K562 (cell line): ENCODE data around the gene N4BP2. TPM values are rescaled to one million over a fixed set of nuclear protein-coding genes. Genes with fewer than 3 reads are reported as not detected.
A peak's percentile ranks its signal among the peaks of the same experiment; 100 is the strongest.

Experiments
- EGR1 ChIP-seq: fragments of 450-650 bp; conservative IDR thresholded peaks from 2 replicates; pipeline ENCODE4 v1.6.1; 2017; ENCODE audit warnings: mild to moderate bottlenecking
- EZH2 ChIP-seq: IDR thresholded peaks from 2 replicates; pipeline ENCODE4 v1.6.1; 2012; ENCODE audit warnings: low read depth, mild to moderate bottlenecking, inconsistent platforms, low read length, borderline replicate concordance
- FOS ChIP-seq: IDR thresholded peaks from 3 replicates; pipeline ENCODE4 v1.6.1; 2011; ENCODE audit not compliant: insufficient read length; ENCODE audit errors: extremely low read depth
- FOSL1 ChIP-seq: fragments of 200-800 bp; sonication (Bioruptor generic); conservative IDR thresholded peaks from 2 replicates; pipeline ENCODE4 v1.6.1; 2016; ENCODE audit warnings: missing genetic modification characterization, missing compliant biosample characterization
- FOXJ2 ChIP-seq: fragments of 200-800 bp; sonication (Bioruptor generic); IDR thresholded peaks from 2 replicates; pipeline ENCODE4 v1.6.1; 2016; ENCODE audit warnings: missing genetic modification characterization, missing compliant biosample characterization
- MCM3 ChIP-seq: fragments of 450-650 bp; IDR thresholded peaks from 2 replicates; pipeline ENCODE4 v1.6.1; 2016
- PPARD ChIP-seq: fragments of 250-450 bp; sonication (Bioruptor Pico); IDR thresholded peaks from 2 replicates; pipeline ENCODE4 v1.8.0; 2022; ENCODE audit warnings: inconsistent platforms, mild to moderate bottlenecking, moderate library complexity
- TCF3 ChIP-seq: sonication (generic); formaldehyde crosslinking; IDR thresholded peaks from 2 replicates; pipeline ENCODE4 v1.4.0; 2020; ENCODE audit warnings: mild to moderate bottlenecking, missing genetic modification reagents
- TEAD2 ChIP-seq: fragments of 450-650 bp; IDR thresholded peaks from 2 replicates; pipeline ENCODE4 v1.6.1; 2016; ENCODE audit warnings: missing genetic modification characterization, control low read depth, missing compliant biosample characterization
- TFAM ChIP-seq: fragments of 250-450 bp; sonication (Bioruptor Pico); conservative IDR thresholded peaks from 2 replicates; pipeline ENCODE4 v1.5.0; 2021; ENCODE audit warnings: mild to moderate bottlenecking, moderate library complexity
- ZZZ3 ChIP-seq: fragments of 450-650 bp; IDR thresholded peaks from 2 replicates; pipeline ENCODE4 v1.6.1; 2016; ENCODE audit warnings: antibody characterized with exemption, mild to moderate bottlenecking, moderate library complexity
- polyA plus RNA-seq, 8 experiments: library from polyadenylated mRNA; depleted of rRNA in 4 of 8; stranded (reverse) in 5 of 8; unstranded in 3 of 8; fragments of >200 nt; fragmentation: Nextera tagmentation in 2 of 8; fragmentation: Illumina TruSeq in 1 of 8; extraction: Ambion mirVana in 2 of 8; extraction: Trizol in 1 of 8; gene quantifications; 2 replicates each; pipeline versions ENCODE4 v1.2.1 to v1.2.3, GENCODE V29; 2011 to 2014; ENCODE audit warnings: inconsistent platforms in 1 of 8, missing spikeins in 1 of 8
- total RNA-seq, 7 experiments: library from RNA; depleted of rRNA in 6 of 7; stranded (reverse); fragments of >200 nt in 6 of 7; fragmentation: Illumina TruSeq in 2 of 7; extraction: Trizol in 2 of 7; gene quantifications; 2 replicates each; pipeline versions ENCODE4 v1.2.1 to v1.2.3, GENCODE V29; 2011 to 2021; ENCODE audit warnings: low replicate concordance in 1 of 7
- TF ChIP-seq, protein P1 (sequence below): fragments of 450-650 bp; IDR thresholded peaks from 2 replicates; pipeline ENCODE4 v1.6.1; 2016; ENCODE audit warnings: antibody characterized with exemption
- TF ChIP-seq, protein P2 (sequence below), 2 experiments: fragments of 450-650 bp in 1 of 2; IDR thresholded peaks; 2 replicates each; pipeline ENCODE4 v1.6.1; 2011 to 2017; ENCODE audit warnings: low read depth in 2 of 2, antibody characterized with exemption in 1 of 2, borderline replicate concordance in 1 of 2, low read length in 1 of 2, mild to moderate bottlenecking in 1 of 2, mixed read lengths in 1 of 2; ENCODE audit not compliant: control insufficient read depth in 1 of 2
- TF ChIP-seq, protein P3 (sequence below): sonication (generic); formaldehyde crosslinking; IDR thresholded peaks from 2 replicates; pipeline ENCODE4 v1.8.0; 2022; ENCODE audit warnings: mild to moderate bottlenecking, missing genetic modification reagents, borderline replicate concordance
- TF ChIP-seq, protein P4 (sequence below): sonication (generic); formaldehyde crosslinking; IDR thresholded peaks from 2 replicates; pipeline ENCODE4 v1.8.1; 2023; ENCODE audit warnings: mild to moderate bottlenecking, missing genetic modification reagents
- TF ChIP-seq, protein P5 (sequence below): fragments of 250-450 bp; sonication (Bioruptor Pico); IDR thresholded peaks from 2 replicates; pipeline ENCODE4 v1.5.1; 2021; ENCODE audit warnings: mild to moderate bottlenecking

The N4BP2 gene
- total and polyA plus RNA-seq, 9 of the 15 experiments (the other 6 are each of a cell fraction or from before 2014, with no cell fraction given): 2.7 to 12.6 (median 7.6) TPM

DNA sequence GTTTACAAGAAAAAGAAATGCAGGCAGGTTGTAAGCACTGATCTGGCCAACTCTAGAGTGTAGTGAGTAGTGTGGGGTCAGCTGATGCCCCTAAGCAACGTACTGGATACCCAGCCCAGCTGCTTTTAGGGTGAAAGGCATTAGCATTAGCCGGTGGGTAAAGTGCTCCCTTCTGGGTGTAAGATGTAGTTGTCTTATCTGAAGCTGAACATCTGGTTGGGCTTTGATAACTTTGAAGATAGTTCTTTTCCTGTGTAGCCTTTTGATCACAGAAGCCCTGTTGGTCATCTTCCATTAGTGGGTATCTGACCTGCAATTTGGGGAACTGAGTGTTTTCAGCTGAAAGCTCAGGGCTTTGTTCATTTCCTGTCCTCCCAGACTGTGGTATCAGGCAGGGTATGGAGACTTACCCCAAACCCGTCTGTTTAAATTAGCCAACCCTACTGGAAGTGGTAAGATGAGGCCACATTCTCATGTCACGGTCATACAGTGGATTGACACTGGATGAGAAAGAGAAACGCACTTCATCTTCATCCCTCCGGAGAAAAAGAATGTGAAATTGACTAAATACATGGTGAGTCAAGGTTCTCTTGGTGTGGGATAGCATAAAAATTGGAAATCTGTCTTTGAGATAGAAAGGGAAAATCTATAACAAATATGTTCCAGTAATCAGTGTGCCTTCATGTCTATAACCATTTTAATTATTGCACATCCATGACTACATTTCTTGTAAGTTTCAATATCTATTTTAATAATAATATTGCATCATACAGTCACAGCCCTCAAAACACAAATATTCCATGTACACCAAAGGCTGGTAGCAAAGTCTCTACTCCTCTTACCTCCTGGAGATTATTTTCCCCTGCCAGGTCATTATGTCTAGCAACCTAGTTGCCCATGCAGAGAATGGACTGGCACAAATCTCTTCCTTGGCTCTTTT is 148.9 kb downstream of the N4BP2 start (continued):
- TF ChIP-seq, protein P1, sequence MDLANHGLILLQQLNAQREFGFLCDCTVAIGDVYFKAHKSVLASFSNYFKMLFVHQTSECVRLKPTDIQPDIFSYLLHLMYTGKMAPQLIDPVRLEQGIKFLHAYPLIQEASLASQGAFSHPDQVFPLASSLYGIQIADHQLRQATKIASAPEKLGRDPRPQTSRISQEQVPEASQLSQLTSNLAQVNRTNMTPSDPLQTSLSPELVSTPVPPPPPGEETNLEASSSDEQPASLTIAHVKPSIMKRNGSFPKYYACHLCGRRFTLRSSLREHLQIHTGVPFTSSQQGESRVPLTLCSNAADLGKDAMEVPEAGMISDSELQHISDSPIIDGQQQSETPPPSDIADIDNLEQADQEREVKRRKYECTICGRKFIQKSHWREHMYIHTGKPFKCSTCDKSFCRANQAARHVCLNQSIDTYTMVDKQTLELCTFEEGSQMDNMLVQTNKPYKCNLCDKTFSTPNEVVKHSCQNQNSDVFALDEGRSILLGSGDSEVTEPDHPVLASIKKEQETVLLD: peak; percentile 25; the same call in 1 of the 2 replicates
- TF ChIP-seq, protein P2, sequence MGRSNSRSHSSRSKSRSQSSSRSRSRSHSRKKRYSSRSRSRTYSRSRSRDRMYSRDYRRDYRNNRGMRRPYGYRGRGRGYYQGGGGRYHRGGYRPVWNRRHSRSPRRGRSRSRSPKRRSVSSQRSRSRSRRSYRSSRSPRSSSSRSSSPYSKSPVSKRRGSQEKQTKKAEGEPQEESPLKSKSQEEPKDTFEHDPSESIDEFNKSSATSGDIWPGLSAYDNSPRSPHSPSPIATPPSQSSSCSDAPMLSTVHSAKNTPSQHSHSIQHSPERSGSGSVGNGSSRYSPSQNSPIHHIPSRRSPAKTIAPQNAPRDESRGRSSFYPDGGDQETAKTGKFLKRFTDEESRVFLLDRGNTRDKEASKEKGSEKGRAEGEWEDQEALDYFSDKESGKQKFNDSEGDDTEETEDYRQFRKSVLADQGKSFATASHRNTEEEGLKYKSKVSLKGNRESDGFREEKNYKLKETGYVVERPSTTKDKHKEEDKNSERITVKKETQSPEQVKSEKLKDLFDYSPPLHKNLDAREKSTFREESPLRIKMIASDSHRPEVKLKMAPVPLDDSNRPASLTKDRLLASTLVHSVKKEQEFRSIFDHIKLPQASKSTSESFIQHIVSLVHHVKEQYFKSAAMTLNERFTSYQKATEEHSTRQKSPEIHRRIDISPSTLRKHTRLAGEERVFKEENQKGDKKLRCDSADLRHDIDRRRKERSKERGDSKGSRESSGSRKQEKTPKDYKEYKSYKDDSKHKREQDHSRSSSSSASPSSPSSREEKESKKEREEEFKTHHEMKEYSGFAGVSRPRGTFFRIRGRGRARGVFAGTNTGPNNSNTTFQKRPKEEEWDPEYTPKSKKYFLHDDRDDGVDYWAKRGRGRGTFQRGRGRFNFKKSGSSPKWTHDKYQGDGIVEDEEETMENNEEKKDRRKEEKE (IDR thresholded peaks at IDR 0.05; ENCODE audit: borderline replicate concordance in 1 of 2, control insufficient read depth in 1 of 2, low read depth in 2 of 2, low read length in 1 of 2): no peak
- peak; percentile 58 for TF ChIP-seq FOSL1
- TF ChIP-seq TEAD2 (tag): no peak
- TF ChIP-seq PPARD: no peak
- TF ChIP-seq TFAM (CRISPR knock-in tag): no peak
- no peak for TF ChIP-seq ZZZ3
- no peak for TF ChIP-seq EGR1
- no peak for TF ChIP-seq FOXJ2 (tag)
- TF ChIP-seq MCM3: no peak
- TF ChIP-seq, protein P3, sequence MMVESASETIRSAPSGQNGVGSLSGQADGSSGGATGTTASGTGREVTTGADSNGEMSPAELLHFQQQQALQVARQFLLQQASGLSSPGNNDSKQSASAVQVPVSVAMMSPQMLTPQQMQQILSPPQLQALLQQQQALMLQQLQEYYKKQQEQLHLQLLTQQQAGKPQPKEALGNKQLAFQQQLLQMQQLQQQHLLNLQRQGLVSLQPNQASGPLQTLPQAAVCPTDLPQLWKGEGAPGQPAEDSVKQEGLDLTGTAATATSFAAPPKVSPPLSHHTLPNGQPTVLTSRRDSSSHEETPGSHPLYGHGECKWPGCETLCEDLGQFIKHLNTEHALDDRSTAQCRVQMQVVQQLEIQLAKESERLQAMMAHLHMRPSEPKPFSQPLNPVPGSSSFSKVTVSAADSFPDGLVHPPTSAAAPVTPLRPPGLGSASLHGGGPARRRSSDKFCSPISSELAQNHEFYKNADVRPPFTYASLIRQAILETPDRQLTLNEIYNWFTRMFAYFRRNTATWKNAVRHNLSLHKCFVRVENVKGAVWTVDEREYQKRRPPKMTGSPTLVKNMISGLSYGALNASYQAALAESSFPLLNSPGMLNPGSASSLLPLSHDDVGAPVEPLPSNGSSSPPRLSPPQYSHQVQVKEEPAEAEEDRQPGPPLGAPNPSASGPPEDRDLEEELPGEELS (CRISPR knock-in tag): no peak
- no peak for TF ChIP-seq EZH2
- TF ChIP-seq TCF3 (CRISPR knock-in tag): peak; percentile 75
- TF ChIP-seq, protein P4, sequence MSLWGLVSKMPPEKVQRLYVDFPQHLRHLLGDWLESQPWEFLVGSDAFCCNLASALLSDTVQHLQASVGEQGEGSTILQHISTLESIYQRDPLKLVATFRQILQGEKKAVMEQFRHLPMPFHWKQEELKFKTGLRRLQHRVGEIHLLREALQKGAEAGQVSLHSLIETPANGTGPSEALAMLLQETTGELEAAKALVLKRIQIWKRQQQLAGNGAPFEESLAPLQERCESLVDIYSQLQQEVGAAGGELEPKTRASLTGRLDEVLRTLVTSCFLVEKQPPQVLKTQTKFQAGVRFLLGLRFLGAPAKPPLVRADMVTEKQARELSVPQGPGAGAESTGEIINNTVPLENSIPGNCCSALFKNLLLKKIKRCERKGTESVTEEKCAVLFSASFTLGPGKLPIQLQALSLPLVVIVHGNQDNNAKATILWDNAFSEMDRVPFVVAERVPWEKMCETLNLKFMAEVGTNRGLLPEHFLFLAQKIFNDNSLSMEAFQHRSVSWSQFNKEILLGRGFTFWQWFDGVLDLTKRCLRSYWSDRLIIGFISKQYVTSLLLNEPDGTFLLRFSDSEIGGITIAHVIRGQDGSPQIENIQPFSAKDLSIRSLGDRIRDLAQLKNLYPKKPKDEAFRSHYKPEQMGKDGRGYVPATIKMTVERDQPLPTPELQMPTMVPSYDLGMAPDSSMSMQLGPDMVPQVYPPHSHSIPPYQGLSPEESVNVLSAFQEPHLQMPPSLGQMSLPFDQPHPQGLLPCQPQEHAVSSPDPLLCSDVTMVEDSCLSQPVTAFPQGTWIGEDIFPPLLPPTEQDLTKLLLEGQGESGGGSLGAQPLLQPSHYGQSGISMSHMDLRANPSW (CRISPR knock-in tag): no peak
- TF ChIP-seq, protein P5, sequence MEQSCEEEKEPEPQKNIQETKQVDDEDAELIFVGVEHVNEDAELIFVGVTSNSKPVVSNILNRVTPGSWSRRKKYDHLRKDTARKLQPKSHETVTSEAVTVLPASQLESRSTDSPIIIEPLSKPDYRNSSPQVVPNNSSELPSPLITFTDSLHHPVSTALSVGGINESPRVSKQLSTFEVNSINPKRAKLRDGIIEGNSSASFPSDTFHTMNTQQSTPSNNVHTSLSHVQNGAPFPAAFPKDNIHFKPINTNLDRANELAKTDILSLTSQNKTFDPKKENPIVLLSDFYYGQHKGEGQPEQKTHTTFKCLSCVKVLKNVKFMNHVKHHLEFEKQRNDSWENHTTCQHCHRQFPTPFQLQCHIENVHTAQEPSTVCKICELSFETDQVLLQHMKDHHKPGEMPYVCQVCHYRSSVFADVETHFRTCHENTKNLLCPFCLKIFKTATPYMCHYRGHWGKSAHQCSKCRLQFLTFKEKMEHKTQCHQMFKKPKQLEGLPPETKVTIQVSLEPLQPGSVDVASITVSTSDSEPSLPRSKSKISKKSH (CRISPR knock-in tag): no peak
- TF ChIP-seq FOS: no peak
